Hepatocyte (in vitro differentiated cells): ENCODE results near the gene CPT1B.

Source experiments
- EZH2 ChIP-seq: fragments of 200-600 bp; sonication (generic); IDR thresholded peaks from 2 replicates; pipeline ENCODE4 v1.6.1; 2016; ENCODE audit warnings: antibody characterized with exemption, mild to moderate bottlenecking, borderline replicate concordance
- EZH2phosphoT487 ChIP-seq: fragments of 200-600 bp; sonication (generic); IDR thresholded peaks from one replicate; pipeline ENCODE4 v1.6.1; 2018; ENCODE audit warnings: antibody characterized with exemption, mild to moderate bottlenecking, low read depth, moderate library complexity; ENCODE audit not compliant: unreplicated experiment, severe bottlenecking
- TF ChIP-seq, protein P1 (sequence below): fragments of 200-600 bp; sonication (generic); IDR thresholded peaks from 2 replicates; pipeline ENCODE4 v1.5.1; 2016; ENCODE audit warnings: antibody characterized with exemption, mild to moderate bottlenecking; ENCODE audit not compliant: poor library complexity

DNA sequence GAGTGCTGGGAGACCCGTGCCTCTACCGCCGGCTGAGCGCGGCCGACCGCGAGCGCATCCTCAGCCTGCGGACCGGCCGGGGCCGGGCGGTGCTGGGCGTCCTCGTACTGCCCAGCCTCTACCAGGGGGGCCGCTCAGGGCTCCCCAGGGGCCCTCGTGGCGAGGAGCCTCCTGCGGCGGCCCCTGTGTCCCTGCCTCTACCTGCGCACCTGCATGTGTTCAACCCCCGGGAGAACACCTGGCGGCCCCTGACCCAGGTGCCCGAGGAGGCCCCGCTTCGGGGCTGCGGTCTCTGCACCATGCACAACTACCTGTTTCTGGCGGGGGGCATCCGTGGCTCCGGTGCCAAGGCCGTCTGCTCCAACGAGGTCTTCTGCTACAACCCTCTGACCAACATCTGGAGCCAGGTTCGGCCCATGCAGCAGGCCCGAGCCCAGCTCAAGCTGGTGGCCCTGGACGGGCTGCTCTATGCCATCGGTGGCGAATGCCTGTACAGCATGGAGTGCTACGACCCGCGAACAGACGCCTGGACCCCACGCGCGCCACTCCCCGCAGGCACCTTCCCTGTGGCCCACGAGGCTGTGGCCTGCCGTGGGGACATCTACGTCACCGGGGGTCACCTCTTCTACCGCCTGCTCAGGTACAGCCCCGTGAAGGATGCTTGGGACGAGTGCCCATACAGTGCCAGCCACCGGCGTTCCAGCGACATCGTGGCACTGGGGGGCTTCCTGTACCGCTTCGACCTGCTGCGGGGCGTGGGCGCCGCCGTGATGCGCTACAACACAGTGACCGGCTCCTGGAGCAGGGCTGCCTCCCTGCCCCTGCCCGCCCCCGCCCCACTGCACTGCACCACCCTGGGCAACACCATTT lies 29.1 kb downstream of the CPT1B start:
- TF ChIP-seq, protein P1, sequence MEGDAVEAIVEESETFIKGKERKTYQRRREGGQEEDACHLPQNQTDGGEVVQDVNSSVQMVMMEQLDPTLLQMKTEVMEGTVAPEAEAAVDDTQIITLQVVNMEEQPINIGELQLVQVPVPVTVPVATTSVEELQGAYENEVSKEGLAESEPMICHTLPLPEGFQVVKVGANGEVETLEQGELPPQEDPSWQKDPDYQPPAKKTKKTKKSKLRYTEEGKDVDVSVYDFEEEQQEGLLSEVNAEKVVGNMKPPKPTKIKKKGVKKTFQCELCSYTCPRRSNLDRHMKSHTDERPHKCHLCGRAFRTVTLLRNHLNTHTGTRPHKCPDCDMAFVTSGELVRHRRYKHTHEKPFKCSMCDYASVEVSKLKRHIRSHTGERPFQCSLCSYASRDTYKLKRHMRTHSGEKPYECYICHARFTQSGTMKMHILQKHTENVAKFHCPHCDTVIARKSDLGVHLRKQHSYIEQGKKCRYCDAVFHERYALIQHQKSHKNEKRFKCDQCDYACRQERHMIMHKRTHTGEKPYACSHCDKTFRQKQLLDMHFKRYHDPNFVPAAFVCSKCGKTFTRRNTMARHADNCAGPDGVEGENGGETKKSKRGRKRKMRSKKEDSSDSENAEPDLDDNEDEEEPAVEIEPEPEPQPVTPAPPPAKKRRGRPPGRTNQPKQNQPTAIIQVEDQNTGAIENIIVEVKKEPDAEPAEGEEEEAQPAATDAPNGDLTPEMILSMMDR = no peak
- no peak for TF ChIP-seq EZH2phosphoT487
- no peak for TF ChIP-seq EZH2
